ENCODE measurements around the gene SCN9A.
"Not testable (repeated sequence)": the region's sequence is repeated elsewhere in the genome, so short reads cannot be mapped to it uniquely, and the experiment has no call there.

Gene SCN9A

GRCh38 chr2:166239548-166239947, 136.2 kb downstream of the SCN9A start:
- no peak for DNase-seq

DNA sequence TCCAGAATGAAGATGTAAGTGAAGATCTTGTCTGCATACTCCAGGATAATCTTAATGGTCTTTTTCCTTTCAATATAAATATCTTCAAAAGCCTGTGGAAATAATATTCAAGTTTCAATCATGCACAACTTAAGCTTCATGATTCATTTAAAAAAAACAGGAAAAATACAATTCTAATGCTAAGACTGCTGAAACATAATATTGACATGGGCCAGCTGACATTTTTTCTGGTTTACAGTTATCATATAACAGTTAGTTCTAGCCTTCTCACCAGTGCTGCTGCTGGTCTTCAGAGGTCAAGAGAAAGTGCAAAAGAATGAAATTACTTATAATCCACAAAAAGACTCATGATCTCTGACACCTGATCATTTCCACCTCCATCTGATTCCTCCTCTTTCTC, 137.6 kb downstream of the SCN9A start:
- no peak for DNase-seq

- DNase-seq = no peak
These were observed 141.5 kb downstream of the SCN9A start for GRCh38 chr2:166234112-166234846.

GRCh38 chr2:166233244-166233643, 142.5 kb downstream of the SCN9A start:
- no peak for DNase-seq

- no peak for DNase-seq
These were observed 145.0 kb downstream of the SCN9A start for GRCh38 chr2:166230724-166231070.

- DNase-seq = no peak
These were observed 145.6 kb downstream of the SCN9A start for GRCh38 chr2:166230024-166230723.

DNA sequence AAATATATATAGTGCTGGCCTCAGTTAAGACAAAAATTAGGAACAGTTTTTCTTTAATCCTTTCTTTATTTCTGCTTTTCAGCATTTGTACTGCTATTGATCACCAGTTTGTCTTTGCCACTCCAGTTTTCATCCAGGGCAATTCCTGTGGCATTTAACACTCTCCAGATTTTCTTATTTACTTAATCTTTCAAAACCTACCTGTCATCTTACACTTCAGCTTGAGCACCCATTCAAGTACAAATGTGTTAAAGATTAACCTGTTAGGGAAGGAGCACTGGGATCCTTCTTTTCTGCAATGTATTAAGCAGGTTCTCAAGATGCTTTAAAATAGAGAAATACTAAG, 146.1 kb downstream of the SCN9A start:
- no peak for DNase-seq

DNA sequence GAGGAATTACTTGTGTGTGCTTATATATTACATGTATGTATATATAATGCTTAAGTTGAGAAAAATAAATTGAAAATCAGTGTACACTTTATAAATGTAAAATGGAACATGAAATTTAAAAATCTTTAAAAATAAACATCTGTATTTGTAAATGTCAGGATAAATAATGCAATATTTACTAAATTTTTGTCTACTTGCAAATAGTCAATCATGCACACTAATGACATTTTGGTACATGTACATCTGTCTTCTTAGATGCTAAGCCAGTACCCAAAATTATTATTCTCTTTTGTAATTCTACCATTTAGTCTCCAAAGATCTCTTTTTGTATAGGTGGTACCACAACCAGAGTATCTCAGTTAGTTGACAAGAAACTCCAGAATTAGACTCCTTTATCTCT, 151.5 kb downstream of the SCN9A start:
- DNase-seq = no peak

DNA sequence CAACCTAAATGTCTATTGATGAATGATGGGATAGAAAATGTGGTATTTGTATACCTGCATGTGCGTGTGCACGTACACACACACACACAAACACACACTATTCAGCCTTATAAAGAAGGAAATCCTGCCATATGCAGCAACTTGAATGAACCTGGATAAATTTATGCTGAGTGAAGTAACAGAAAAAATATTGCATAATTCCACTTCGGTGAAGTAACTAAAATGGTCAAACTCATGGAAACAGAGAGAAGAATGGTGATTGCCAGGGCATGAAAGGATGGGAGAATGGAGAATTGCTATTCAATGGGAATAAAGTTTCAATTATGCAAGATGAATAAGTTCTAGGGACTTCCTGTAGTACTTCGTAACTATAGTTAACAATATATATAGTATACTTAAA, 152.4 kb downstream of the SCN9A start:
- DNase-seq = no peak

DNA sequence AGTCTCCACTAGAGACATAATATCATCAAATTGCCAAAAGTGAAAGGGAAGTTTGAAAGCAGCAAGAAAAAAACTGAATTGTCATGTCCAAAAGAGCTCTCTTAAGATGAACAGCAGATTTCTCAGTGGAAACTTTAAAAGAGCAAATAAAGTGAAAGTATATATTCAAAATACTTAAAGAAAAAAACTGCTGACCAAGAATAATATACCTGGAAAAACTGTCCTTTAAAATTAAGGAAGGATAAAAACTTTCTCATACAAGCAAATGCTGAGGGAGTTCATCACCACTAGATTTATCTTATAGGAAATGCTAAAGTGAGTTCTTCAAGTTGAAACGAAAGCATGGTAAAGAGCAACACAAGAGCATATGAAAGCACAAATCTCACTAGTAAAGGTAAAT, 164.7 kb downstream of the SCN9A start:
- no peak for DNase-seq

DNA sequence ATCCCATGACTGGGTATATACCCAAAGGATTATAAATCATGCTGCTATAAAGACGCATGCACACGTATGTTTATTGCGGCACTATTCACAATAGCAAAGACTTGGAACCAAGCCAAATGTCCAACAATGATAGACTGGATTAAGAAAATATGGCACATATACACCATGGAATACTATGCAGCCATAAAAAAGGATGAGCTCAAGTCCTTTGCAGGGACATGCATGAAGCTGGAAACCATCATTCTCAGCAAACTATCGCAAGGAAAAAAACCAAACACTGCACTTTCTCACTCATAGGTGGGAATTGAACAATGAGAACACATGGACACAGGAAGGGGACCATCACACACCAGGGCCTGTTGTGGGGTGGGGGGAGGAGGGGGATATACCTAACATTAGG, 165.8 kb downstream of the SCN9A start:
- not testable (repeated sequence) for DNase-seq

DNA sequence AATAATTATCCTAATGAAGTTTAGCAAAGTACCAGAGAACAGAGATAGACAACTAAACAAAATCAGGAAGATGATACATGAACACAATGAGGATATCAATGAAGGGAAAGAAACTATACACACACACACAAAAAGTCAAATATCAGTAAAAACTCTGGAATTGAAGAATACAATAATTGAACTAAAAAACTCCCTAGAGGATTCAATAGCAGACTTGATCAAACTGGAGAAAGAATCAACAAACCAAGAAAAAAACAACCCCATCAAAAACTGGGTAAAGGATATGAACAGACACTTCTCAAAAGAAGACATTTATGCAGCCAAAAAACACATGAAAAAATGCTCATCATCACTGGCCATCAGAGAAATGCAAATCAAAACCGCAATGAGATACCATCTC, 166.4 kb downstream of the SCN9A start:
- not testable (repeated sequence) for DNase-seq

GRCh38 chr2:166206153-166206552, 169.6 kb downstream of the SCN9A start:
- DNase-seq = not testable (repeated sequence)

DNA sequence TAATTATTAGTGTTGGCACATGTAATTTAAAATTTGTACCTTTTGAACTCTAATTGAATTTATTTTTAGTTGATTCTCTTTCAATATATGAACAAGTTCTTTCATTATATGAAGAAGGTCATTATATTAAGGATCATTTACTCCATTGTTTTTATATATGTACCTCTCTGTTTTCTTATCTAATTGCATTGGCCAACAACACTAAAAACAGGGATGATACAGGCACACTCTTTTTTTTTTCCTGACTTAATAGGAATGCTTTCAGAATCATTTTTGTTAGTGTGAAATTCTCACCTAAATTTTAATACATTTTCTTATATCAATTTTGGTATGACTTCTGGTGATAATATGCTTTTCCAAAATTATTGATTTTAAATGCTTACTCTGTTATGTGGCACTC, 173.0 kb downstream of the SCN9A start:
- DNase-seq = no peak

- no peak for DNase-seq
These were observed 178.3 kb downstream of the SCN9A start for GRCh38 chr2:166197446-166197845.

GRCh38 chr2:166193407-166193806, 182.3 kb downstream of the SCN9A start:
- DNase-seq = no peak

- no peak for DNase-seq
These were observed 187.7 kb downstream of the SCN9A start for GRCh38 chr2:166188084-166188483.

GRCh38 chr2:166184789-166185188, 191.0 kb downstream of the SCN9A start:
- DNase-seq = no peak

- DNase-seq = no peak
These were observed 194.0 kb downstream of the SCN9A start for GRCh38 chr2:166181813-166182154.

DNA sequence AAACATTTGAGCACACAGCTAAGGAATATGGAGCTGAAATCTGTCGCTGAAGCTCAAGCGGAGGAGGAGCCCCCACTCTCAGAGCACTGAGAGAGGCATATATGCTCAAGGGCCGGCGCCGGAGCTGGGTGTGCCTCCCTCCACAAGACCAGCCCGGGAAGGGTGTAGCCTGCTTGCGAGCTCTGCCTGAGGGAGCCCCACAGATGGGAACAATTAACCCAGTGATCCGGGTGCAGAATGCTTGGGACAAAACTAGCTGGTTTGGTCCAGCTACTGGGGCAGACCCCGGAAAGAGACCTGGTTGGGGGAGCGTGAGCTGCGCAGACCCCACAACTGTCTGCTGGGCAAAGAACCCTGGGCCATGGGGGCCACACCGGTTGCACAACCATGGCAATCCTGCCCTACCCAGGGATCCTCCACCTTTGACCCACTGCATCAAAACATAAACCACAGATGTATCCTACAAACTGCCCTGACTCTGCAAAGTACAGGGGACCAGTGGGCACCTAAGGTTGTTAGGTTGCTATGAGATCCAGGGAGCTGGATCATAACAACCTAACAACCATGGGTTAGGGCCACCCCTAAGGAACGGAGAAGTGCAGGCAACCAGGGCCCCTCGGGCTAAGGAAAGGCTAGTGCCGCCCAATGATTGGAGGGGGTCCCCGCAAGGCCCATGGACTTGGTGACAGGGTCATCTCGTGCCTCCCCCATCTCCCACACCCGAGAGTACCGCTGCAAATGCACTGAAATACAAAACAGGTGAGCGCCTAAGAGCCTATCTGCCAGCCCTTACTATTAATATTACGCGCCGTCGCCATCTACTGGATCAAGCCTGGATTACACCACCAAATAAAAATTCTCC, 194.6 kb downstream of the SCN9A start:
- peak; percentile 8 for DNase-seq

DNA sequence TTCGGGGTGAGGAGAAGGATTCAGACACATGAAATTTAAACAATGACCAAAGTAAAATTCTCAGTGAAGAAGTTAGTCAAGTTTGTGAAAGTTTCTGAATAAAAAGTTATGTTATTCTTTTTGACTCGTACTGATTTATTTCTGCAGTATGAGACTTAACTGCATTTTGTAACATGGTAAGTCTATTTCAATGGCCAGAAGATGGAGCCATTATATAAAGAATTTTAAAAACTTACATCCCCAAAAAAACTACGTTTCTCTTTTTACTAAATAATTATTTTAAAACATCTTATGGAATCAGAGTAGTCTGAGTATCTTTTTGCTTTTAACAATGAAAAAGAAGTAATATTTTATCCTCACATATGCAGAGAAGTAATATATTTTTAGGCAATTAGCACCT, 196.5 kb downstream of the SCN9A start:
- no peak for DNase-seq

DNA sequence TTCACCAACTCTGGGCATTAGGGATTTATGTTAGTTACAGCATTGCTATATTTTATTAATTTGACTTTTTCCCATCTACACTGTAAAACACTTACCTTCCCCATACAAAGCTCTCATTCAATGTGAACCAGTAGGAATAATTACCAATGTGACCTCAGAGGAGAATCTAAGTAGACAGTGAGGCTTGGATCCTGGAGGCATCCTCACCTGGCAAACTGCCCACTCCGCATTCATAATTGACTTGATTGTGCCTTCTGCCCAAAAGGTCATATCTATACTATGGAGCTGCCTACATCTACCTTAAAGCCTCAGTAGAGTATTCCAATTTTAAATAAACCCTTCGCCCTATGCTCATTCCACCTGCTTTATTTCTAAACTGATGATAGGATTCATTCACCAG, 202.5 kb downstream of the SCN9A start:
- no peak for DNase-seq

DNA sequence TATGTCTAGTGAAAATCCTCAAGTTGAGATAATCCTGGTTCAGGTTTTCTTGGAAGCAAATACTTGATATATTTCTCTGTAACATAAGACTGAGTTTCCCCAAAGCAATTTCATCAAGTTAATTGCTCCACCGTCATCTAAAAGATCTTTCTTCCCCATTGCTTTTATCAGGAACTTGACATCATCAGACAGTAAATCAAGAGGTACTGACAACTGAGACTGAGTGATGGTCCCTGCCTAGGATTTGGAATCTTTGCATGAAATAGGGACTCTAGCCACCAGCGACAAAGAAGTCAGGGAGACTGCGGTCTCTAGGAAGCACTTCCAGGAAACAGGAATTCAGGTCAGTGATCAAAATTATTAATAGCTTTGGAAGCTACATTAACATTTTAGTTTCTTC, 204.5 kb downstream of the SCN9A start:
- DNase-seq = no peak

DNA sequence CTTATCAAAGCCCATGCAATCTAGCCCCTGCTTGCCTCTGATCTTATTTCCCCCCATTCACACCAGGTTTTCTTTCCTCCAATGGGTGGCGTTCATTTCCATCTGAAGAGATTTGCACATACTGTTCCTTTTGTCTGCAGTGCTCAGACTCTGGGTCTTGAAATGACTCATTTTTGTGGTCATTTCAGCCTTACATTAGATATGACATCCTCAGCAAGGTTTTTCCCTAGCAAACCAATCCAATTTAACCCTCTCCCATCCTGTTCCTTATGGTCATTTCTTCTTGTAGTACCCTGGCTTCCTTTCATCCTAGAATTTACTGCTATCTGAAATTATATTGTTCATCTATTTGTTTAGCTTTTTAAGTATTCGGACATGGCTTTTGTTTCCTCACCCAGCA, 205.4 kb downstream of the SCN9A start:
- DNase-seq = no peak

All from CD4-positive, alpha-beta T cell treated with Interleukin-4 for 4 hours (primary cell).